ENCODE results near the gene MTA3.
"Not testable (repeated sequence)": the region's sequence is repeated elsewhere in the genome, so short reads cannot be mapped to it uniquely, and the experiment has no call there.

The MTA3 gene

DNA sequence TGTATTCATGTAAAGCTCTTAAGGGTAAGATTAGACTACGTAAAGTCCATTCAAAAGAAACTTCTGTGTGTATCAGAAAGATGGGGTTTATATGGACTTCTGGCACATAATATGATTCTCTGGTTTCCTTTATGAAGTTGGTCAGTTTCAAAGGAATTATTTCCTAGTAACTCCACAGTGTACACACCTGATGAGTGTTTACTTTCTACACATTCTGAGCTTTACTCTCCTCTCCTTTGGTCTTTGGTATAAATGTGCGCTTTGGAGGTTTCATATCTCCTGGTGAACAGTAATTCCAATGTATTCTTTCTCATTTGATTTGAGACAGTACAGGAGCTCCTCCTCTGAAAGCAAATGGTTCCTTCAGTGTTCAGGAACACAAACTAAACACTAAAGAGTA lies 107.4 kb downstream of the MTA3 start:
- no peak for DNase-seq

- DNase-seq, result no peak
Observed at GRCh38 chr2:42685303-42685702, 116.9 kb downstream of the MTA3 start.

GRCh38 chr2:42693013-42693615 lies 124.7 kb downstream of the MTA3 start:
- DNase-seq, result no peak

- no peak for DNase-seq
Observed at GRCh38 chr2:42693688-42694479, 125.5 kb downstream of the MTA3 start.

GRCh38 chr2:42696987-42697386 lies 128.6 kb downstream of the MTA3 start:
- DNase-seq, result no peak

DNA sequence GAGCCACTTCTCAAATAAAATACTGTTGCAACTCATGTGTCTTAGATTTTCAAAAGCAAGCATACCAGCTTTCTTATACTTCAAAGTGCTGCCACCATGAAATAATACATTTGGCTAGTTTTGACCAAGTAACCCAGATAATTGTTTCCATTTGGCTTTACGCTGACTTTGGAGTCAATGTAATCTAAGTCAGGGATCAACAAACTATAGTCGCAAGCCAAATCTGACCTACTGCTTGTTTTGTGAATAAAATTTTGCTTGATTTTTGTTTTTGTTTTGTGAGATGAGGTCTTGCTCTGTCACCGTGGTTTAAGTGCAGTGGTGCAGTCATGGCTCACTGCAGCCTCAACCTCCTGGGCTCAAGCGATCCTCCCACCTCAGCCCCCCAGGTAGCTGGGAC lies 130.5 kb downstream of the MTA3 start:
- DNase-seq, result no peak

DNA sequence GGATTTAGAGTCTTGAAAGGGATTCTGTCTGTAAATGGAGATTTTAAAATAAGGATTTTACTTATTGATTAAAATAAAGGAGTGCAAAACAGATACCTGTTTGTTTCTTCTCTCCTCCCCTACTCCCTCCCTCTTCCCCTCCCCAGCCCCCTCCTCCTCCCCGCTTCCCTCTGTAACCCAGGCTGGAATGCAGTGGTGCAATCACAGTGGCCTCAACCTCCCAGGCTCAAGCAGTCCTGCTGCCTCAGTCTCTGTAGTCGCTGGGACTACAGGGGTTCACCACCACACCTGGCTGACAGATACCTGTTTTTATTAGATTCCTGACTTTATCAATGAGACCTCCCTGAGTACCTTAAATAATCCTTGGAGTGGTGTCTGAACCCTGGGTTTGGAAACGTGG lies 138.4 kb downstream of the MTA3 start:
- no peak for DNase-seq

GRCh38 chr2:42708179-42708578 lies 139.7 kb downstream of the MTA3 start:
- no peak for DNase-seq

GRCh38 chr2:42711896-42712295 lies 143.5 kb downstream of the MTA3 start:
- DNase-seq, result no peak

DNA sequence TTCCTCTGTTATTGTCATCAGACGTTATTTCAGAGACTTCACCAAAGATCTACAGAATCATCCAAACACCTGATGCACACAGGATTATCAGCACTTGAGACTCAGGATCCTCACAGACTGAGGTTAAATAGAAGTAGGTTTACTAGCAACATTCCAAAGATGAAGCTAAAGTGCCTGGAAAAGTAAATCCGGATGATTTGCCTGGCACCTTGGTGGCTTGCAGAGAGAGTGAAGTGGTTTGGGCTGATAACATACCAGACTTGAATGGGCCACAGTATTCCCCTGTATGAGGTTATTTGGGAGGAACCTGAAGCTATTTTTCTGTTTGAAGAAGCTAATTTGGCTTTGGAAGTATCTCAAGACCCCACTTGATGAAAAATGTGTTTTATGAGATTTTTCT lies 144.5 kb downstream of the MTA3 start:
- no peak for DNase-seq

DNA sequence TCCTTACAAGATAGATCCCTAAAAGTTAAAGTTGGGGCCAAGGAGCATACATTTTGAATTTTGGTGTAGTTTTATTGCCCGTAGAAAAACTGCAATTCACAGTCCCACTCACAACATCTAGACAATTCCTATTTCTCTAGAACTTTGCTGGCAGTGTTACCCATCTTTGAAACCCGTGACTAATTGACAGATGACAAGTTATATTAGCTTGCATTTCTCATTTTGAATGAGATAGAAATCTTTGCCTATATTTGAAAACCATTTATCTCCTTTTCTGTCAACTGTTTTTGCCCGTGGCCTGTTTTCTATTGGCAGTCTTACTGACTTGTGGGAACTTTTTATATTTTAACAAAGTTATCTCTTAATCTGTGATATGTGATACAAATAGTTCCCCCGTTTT lies 145.5 kb downstream of the MTA3 start:
- no peak for DNase-seq

DNA sequence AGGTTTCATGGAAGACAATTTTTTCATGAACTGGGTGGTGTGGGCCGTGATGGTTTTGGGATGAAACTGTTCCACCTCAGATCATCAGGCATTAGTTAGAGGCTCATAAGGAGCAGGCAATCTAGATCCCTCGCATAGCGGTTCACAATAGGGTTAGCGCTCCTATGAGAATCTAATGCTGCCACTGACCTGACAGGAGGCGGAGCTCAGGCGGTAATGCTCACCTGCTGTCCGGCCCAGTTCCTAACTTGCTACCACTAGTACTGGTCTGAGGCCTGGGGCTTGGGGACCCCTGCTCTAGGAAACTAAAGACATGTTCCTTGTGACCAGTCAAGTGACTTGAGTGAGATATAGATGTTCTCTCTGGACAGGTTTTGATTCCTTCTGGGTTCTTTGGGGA lies 146.3 kb downstream of the MTA3 start:
- DNase-seq, result no peak

- no peak for DNase-seq
Observed at GRCh38 chr2:42721898-42722297, 153.5 kb downstream of the MTA3 start.

DNA sequence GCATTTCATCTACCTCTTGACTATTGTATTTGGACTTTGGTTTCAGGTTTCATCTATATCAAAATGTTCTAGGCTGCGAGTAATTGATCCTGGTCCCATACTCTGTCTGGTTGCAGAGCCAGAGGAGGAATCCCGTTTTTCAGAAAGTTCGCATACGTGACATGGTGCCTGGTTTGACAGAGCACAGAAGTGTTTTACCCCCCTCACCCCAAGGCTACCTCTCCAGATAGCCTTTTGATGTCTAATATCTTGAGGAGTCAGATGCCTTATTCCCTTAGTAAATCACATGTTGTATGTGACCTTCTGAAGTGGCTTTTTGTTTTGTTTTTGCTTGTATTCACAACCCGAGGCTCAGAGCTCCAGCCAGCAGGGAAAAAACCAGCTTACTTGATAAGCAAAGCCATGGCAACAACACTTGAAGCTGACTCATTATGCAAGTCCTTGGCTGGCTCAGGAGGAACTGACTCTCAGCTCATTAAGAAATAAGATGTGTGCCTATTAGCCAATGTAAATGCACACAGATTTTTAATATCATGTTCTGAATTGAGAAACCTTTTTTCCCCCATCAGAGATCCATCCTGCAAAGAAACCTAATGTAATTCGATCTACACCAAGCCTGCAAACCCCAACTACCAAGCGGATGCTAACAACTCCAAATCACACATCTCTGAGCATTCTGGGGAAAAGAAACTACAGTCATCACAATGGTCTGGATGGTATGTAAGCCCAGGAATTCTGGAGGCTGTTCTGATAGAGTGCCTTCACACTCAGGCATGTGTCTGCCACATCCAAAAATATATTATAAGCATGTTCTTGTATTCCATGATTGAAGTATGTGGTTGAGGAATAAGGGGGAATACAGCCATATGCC lies 154.1 kb downstream of the MTA3 start:
- no peak for DNase-seq

GRCh38 chr2:42723465-42723864 lies 155.0 kb downstream of the MTA3 start:
- DNase-seq, result no peak

DNA sequence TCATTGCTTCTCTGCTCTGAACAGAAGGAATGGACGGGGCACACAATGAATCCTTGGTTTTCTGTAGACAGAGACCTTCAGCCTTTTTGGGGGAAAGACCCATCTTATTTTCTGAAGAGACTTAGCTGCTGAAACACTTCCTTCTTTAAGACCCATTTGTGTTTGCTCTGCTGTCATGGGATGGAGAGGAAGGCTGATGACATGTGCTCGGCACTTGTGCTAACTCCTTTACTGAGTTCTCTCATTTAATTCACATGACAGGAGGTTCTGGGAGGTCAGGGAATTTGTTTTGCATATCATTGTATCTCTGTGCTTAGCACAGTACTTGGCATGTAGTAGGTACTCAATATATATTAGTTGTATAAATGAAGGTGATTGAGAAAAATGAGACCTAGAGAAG lies 156.5 kb downstream of the MTA3 start:
- DNase-seq, result no peak

- DNase-seq, result no peak
Observed at GRCh38 chr2:42725657-42726056, 157.2 kb downstream of the MTA3 start.

GRCh38 chr2:42726680-42727079 lies 158.2 kb downstream of the MTA3 start:
- no peak for DNase-seq

- DNase-seq, result not testable (repeated sequence)
Observed at GRCh38 chr2:42731316-42731715, 162.9 kb downstream of the MTA3 start.

GRCh38 chr2:42733852-42734251 lies 165.4 kb downstream of the MTA3 start:
- no peak for DNase-seq

GRCh38 chr2:42736598-42737322 lies 168.3 kb downstream of the MTA3 start:
- DNase-seq, result no peak

DNA sequence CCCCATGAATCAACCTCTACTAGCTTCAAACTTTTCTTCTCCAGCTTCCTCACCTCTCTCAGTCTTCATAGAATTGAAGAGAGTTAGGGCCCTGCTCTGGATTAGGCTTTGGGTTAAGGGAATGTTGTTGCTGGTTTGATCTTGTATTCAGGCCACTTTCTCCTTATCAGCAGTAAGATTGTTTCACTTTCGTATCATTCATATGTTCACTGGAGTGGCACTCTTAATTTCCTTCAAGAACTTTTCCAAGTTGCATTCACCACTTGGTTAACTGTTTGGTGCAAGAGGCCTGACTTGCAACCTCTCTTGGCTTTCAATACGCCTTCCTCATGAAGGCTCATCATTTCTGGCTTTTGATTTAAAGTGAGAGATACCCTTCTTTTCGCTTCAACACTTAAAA lies 172.7 kb downstream of the MTA3 start:
- DNase-seq, result no peak
